Measurements from ENCODE around the gene PHYH.
"Not testable (repeated sequence)": the region's sequence is repeated elsewhere in the genome, so short reads cannot be mapped to it uniquely, and the experiment has no call there.

Gene PHYH

GRCh38 chr10:13310518-13311176 lies 10.8 kb upstream of the PHYH start:
- Mint-ChIP-seq H3K4me1 (ENCODE audit: low read depth in 2 of 2) (no peaks in the 10 kb centered on the region), H3K27ac (no peak overlapping the region), H3K4me3 (no peak overlapping the region), H3K27me3 (no peaks in the 10 kb centered on the region), H3K9me3 (no peaks in the 10 kb centered on the region), H3K36me3 (ENCODE audit: insufficient read depth) (peaks cover 6% of the 10 kb centered on the region)
- no peak for DNase-seq
- ATAC-seq (replicated peaks) = no peak

GRCh38 chr10:13309792-13310191 lies 9.9 kb upstream of the PHYH start:
- no peaks in the 10 kb centered on the region for H3K9me3 Mint-ChIP-seq
- H3K4me1 Mint-ChIP-seq (ENCODE audit: low read depth in 2 of 2) = no peaks in the 10 kb centered on the region
- H3K36me3 Mint-ChIP-seq (ENCODE audit: insufficient read depth) = peaks cover 6% of the 10 kb centered on the region
- ATAC-seq (replicated peaks) (no peak), DNase-seq (no peak)
- H3K4me3 Mint-ChIP-seq = no peak overlapping the region
- no peaks in the 10 kb centered on the region for H3K27me3 Mint-ChIP-seq
- H3K27ac Mint-ChIP-seq = no peak overlapping the region

- Mint-ChIP-seq H3K27me3 (no peaks in the 10 kb centered on the region), H3K4me1 (ENCODE audit: low read depth in 2 of 2) (no peaks in the 10 kb centered on the region), H3K4me3 (no peak overlapping the region), H3K27ac (no peak overlapping the region), H3K36me3 (ENCODE audit: insufficient read depth) (no peaks in the 10 kb centered on the region), H3K9me3 (no peaks in the 10 kb centered on the region)
- no peak for ATAC-seq (replicated peaks)
- no peak for DNase-seq
Observed at GRCh38 chr10:13308096-13308495, 8.2 kb upstream of the PHYH start.

GRCh38 chr10:13306103-13306502 lies 6.2 kb upstream of the PHYH start:
- DNase-seq (no peak), ATAC-seq (replicated peaks) (no peak)
- H3K4me1 Mint-ChIP-seq (ENCODE audit: low read depth in 2 of 2) = peaks cover 9 to 14% of the 10 kb centered on the region in 2 donors
- H3K4me3 Mint-ChIP-seq = no peak overlapping the region
- no peaks in the 10 kb centered on the region for H3K9me3 Mint-ChIP-seq
- H3K27ac Mint-ChIP-seq = no peak overlapping the region
- H3K27me3 Mint-ChIP-seq = no peaks in the 10 kb centered on the region
- peaks cover 15% of the 10 kb centered on the region for H3K36me3 Mint-ChIP-seq (ENCODE audit: insufficient read depth)

- ATAC-seq (replicated peaks) = no peak
- peak overlapping the region; percentile 83 to 95 for H3K4me3 Mint-ChIP-seq
- peak overlapping the region; percentile 100 for H3K27ac Mint-ChIP-seq
- DNase-seq = no peak
- H3K36me3 Mint-ChIP-seq (ENCODE audit: insufficient read depth) = peaks cover 22% of the 10 kb centered on the region
- no peaks in the 10 kb centered on the region for H3K9me3 Mint-ChIP-seq
- H3K27me3 Mint-ChIP-seq = no peaks in the 10 kb centered on the region
- peaks cover 13 to 24% of the 10 kb centered on the region in 2 donors for H3K4me1 Mint-ChIP-seq (ENCODE audit: low read depth in 2 of 2)
Observed at GRCh38 chr10:13302821-13303555, 3.1 kb upstream of the PHYH start.

GRCh38 chr10:13298748-13299436 lies 972 bp downstream of the PHYH start:
- DNase-seq = no peak
- H3K4me1 Mint-ChIP-seq (ENCODE audit: low read depth in 2 of 2) = peaks cover 13 to 24% of the 10 kb centered on the region in 2 donors
- H3K9me3 Mint-ChIP-seq = no peaks in the 10 kb centered on the region
- peak overlapping the region; percentile 79 to 82 for H3K4me3 Mint-ChIP-seq
- ATAC-seq (replicated peaks) = no peak
- H3K27me3 Mint-ChIP-seq = no peaks in the 10 kb centered on the region
- peak overlapping the region; percentile 90 to 100 for H3K27ac Mint-ChIP-seq
- peaks cover 23% of the 10 kb centered on the region for H3K36me3 Mint-ChIP-seq (ENCODE audit: insufficient read depth)

GRCh38 chr10:13296476-13296875 lies 3.4 kb downstream of the PHYH start:
- Mint-ChIP-seq H3K4me1 (ENCODE audit: low read depth in 2 of 2) (peaks cover 6 to 12% of the 10 kb centered on the region in 2 donors), H3K27ac (no peak overlapping the region), H3K4me3 (no peak overlapping the region), H3K9me3 (no peaks in the 10 kb centered on the region), H3K27me3 (no peaks in the 10 kb centered on the region), H3K36me3 (ENCODE audit: insufficient read depth) (peaks cover 12% of the 10 kb centered on the region)
- ATAC-seq (replicated peaks) = no peak
- no peak for DNase-seq

- ATAC-seq (replicated peaks) (no peak), DNase-seq (no peak)
- no peak overlapping the region for H3K27ac Mint-ChIP-seq
- no peaks in the 10 kb centered on the region for H3K27me3 Mint-ChIP-seq
- H3K4me1 Mint-ChIP-seq (ENCODE audit: low read depth in 2 of 2) = peaks cover 4% of the 10 kb centered on the region in 2 donors
- H3K36me3 Mint-ChIP-seq (ENCODE audit: insufficient read depth) = peaks cover 13% of the 10 kb centered on the region
- no peaks in the 10 kb centered on the region for H3K9me3 Mint-ChIP-seq
- H3K4me3 Mint-ChIP-seq = no peak overlapping the region
Observed at GRCh38 chr10:13294784-13295183, 5.1 kb downstream of the PHYH start.

GRCh38 chr10:13291821-13292773 lies 7.8 kb downstream of the PHYH start:
- no peak for ATAC-seq (replicated peaks)
- Mint-ChIP-seq H3K4me1 (ENCODE audit: low read depth in 2 of 2) (no peaks in the 10 kb centered on the region), H3K4me3 (no peak overlapping the region), H3K27me3 (no peaks in the 10 kb centered on the region), H3K36me3 (ENCODE audit: insufficient read depth) (peaks cover 11% of the 10 kb centered on the region), H3K9me3 (no peaks in the 10 kb centered on the region), H3K27ac (no peak overlapping the region)
- DNase-seq = no peak

- H3K4me3 Mint-ChIP-seq = no peak overlapping the region
- no peaks in the 10 kb centered on the region for H3K27me3 Mint-ChIP-seq
- no peak overlapping the region for H3K27ac Mint-ChIP-seq
- ATAC-seq (replicated peaks) (no peak), DNase-seq (no peak)
- peaks cover 17% of the 10 kb centered on the region for H3K36me3 Mint-ChIP-seq (ENCODE audit: insufficient read depth)
- H3K9me3 Mint-ChIP-seq = no peaks in the 10 kb centered on the region
- H3K4me1 Mint-ChIP-seq (ENCODE audit: low read depth in 2 of 2) = no peaks in the 10 kb centered on the region
Observed at GRCh38 chr10:13291061-13291460, 8.8 kb downstream of the PHYH start.

- ATAC-seq (replicated peaks) (no peak), DNase-seq (no peak)
- Mint-ChIP-seq H3K27ac (peak overlapping the region in 1 of 2 donors; percentile 46), H3K4me3 (no peak overlapping the region), H3K27me3 (no peaks in the 10 kb centered on the region), H3K36me3 (ENCODE audit: insufficient read depth) (peaks cover 17% of the 10 kb centered on the region), H3K4me1 (ENCODE audit: low read depth in 2 of 2) (no peaks in the 10 kb centered on the region), H3K9me3 (no peaks in the 10 kb centered on the region)
Observed at GRCh38 chr10:13284050-13284449, 15.8 kb downstream of the PHYH start.

GRCh38 chr10:13282348-13282747 lies 17.5 kb downstream of the PHYH start:
- H3K4me3 Mint-ChIP-seq; DNase-seq; H3K9me3 Mint-ChIP-seq; H3K27ac Mint-ChIP-seq; ATAC-seq (replicated peaks); H3K4me1 Mint-ChIP-seq (ENCODE audit: low read depth in 2 of 2); H3K27me3 Mint-ChIP-seq: not testable (repeated sequence)
- H3K36me3 Mint-ChIP-seq (ENCODE audit: insufficient read depth) = peaks cover 13% of the 10 kb centered on the region

- Mint-ChIP-seq H3K9me3 (no peaks in the 10 kb centered on the region), H3K4me1 (ENCODE audit: low read depth in 2 of 2) (peaks cover under 1 to 2% of the 10 kb centered on the region in 2 donors), H3K27ac (no peak overlapping the region), H3K4me3 (no peak overlapping the region), H3K36me3 (ENCODE audit: insufficient read depth) (peaks cover 6% of the 10 kb centered on the region), H3K27me3 (no peaks in the 10 kb centered on the region)
- no peak for DNase-seq
- no peak for ATAC-seq (replicated peaks)
Observed at GRCh38 chr10:13276749-13277365, 23.0 kb downstream of the PHYH start.
